SU-DHL-6 (cell line): ENCODE results near the gene NKD1.

Source experiments
- H2AFZ ChIP-seq: fragments of 200-600 bp; sonication (generic); 2 replicates; pipeline ENCODE4 v1.6.1; 2014; ENCODE audit warnings: low read depth, mild to moderate bottlenecking, moderate library complexity, mixed read lengths, antibody characterized with exemption, low read length; ENCODE audit not compliant: severe bottlenecking
- H3F3A ChIP-seq: fragments of 200-600 bp; shearing (Covaris generic); 2 replicates; pipeline ENCODE4 v1.6.0; 2016; ENCODE audit warnings: antibody characterized with exemption, mild to moderate bottlenecking; ENCODE audit not compliant: insufficient read depth
- H3K27ac ChIP-seq: fragments of 200-600 bp; sonication (generic); 2 replicates; pipeline ENCODE4 v1.5.1; 2016; ENCODE audit warnings: low read depth, mild to moderate bottlenecking, low read length, moderate library complexity, mixed read lengths
- H3K27me3 ChIP-seq: fragments of 200-600 bp; sonication (generic), shearing (Covaris generic); 2 replicates; pipeline ENCODE4 v1.6.0; 2014; ENCODE audit warnings: mild to moderate bottlenecking, low read length
- H3K36me3 ChIP-seq: fragments of 200-600 bp; sonication (generic); 2 replicates; pipeline ENCODE4 v1.6.1; 2014; ENCODE audit warnings: mild to moderate bottlenecking, low read length, mixed read lengths
- H3K4me2 ChIP-seq: fragments of 300-600, 200-600 bp; shearing (Covaris generic), sonication (generic); 2 replicates; pipeline ENCODE4 v1.6.0; 2014; ENCODE audit warnings: low read length, low read depth, mild to moderate bottlenecking; ENCODE audit not compliant: poor library complexity, severe bottlenecking
- H3K4me3 ChIP-seq: fragments of 200-600 bp; sonication (generic); 2 replicates; pipeline ENCODE4 v1.5.1; 2014; ENCODE audit warnings: antibody characterized with exemption, low read length, mild to moderate bottlenecking, mixed read lengths; ENCODE audit not compliant: insufficient read depth, poor library complexity, severe bottlenecking
- H3K79me2 ChIP-seq: fragments of 200-600 bp; sonication (generic); 2 replicates; pipeline ENCODE4 v1.6.1; 2014; ENCODE audit warnings: mild to moderate bottlenecking, low read length, moderate library complexity; ENCODE audit not compliant: insufficient read depth
- H3K9ac ChIP-seq: fragments of 200-600 bp; sonication (generic); 2 replicates; pipeline ENCODE4 v1.7.0; 2014; ENCODE audit warnings: mild to moderate bottlenecking, low read length
- H3K9me2 ChIP-seq: fragments of 200-600 bp; sonication (generic); replicated peaks from 2 replicates; pipeline ENCODE4 v1.6.1; 2014; ENCODE audit warnings: low read length; ENCODE audit not compliant: insufficient read depth
- H3K9me3 ChIP-seq: fragments of 200-600 bp; sonication (generic); 2 replicates; pipeline ENCODE4 v1.6.1; 2014; ENCODE audit warnings: low read length, mixed read lengths; ENCODE audit not compliant: insufficient read depth
- H4K20me1 ChIP-seq: fragments of 200-600 bp; sonication (generic); 2 replicates; pipeline ENCODE4 v1.6.1; 2014; ENCODE audit warnings: low read depth, mild to moderate bottlenecking, antibody characterized with exemption, low read length, moderate library complexity, mixed read lengths
- CTCF ChIP-seq: fragments of 200-600 bp; sonication (generic); IDR thresholded peaks from one replicate; pipeline ENCODE4 v1.5.1; 2017; ENCODE audit warnings: antibody characterized with exemption, mild to moderate bottlenecking, low read length, moderate library complexity; ENCODE audit not compliant: insufficient read depth, poor library complexity, severe bottlenecking
- EZH2phosphoT487 ChIP-seq: fragments of 200-600 bp; sonication (generic), shearing (Covaris generic); conservative IDR thresholded peaks from 2 replicates; pipeline ENCODE4 v1.6.1; 2018; ENCODE audit warnings: mild to moderate bottlenecking, antibody characterized with exemption, low read length, moderate library complexity, mixed read lengths

NKD1 gene

GRCh38 chr16:50694206-50694605, 146.0 kb downstream of the NKD1 start:
- no peak for TF ChIP-seq EZH2phosphoT487
- no peak for TF ChIP-seq CTCF
- Histone ChIP-seq H3F3A (no peaks in the 10 kb centered on the region), H3K79me2 (no peaks in the 10 kb centered on the region), H3K9me2 (no peaks in the 10 kb centered on the region), H4K20me1 (no peaks in the 10 kb centered on the region), H3K27me3 (no peaks in the 10 kb centered on the region), H3K4me3 (no peak overlapping the region), H3K9ac (no peak overlapping the region), H3K4me2 (no peak overlapping the region), H3K9me3 (no peaks in the 10 kb centered on the region), H3K36me3 (no peaks in the 10 kb centered on the region), H3K27ac (no peak overlapping the region), H2AFZ (no peak overlapping the region)

GRCh38 chr16:50695017-50696000, 147.1 kb downstream of the NKD1 start:
- no peaks in the 10 kb centered on the region for H3F3A ChIP-seq
- no peak overlapping the region for H2AFZ ChIP-seq
- no peaks in the 10 kb centered on the region for H4K20me1 ChIP-seq
- H3K27me3 ChIP-seq = no peaks in the 10 kb centered on the region
- H3K9me3 ChIP-seq = no peaks in the 10 kb centered on the region
- no peak overlapping the region for H3K4me3 ChIP-seq
- H3K79me2 ChIP-seq = no peaks in the 10 kb centered on the region
- no peak for TF ChIP-seq EZH2phosphoT487
- no peak for TF ChIP-seq CTCF
- H3K9ac ChIP-seq = no peak overlapping the region
- no peak overlapping the region for H3K27ac ChIP-seq
- H3K4me2 ChIP-seq = no peak overlapping the region
- no peaks in the 10 kb centered on the region for H3K36me3 ChIP-seq
- H3K9me2 ChIP-seq = no peaks in the 10 kb centered on the region

GRCh38 chr16:50696126-50696525, 147.9 kb downstream of the NKD1 start:
- Histone ChIP-seq H3K79me2 (no peaks in the 10 kb centered on the region), H2AFZ (no peak overlapping the region), H3K27ac (no peak overlapping the region), H4K20me1 (no peaks in the 10 kb centered on the region), H3K9ac (no peak overlapping the region), H3K9me3 (no peaks in the 10 kb centered on the region), H3F3A (no peaks in the 10 kb centered on the region), H3K9me2 (no peaks in the 10 kb centered on the region), H3K4me2 (no peak overlapping the region), H3K27me3 (no peaks in the 10 kb centered on the region), H3K4me3 (no peak overlapping the region), H3K36me3 (no peaks in the 10 kb centered on the region)
- TF ChIP-seq CTCF (no peak), EZH2phosphoT487 (no peak)
